ENCODE results near the gene KCNK16. TPM values are rescaled to one million over a fixed set of nuclear protein-coding genes. Genes with fewer than 3 reads are reported as not detected.

Gene KCNK16
- total and polyA plus RNA-seq, 2 of the 8 experiments (the other 6 are each of a cell fraction or from before 2014, with no cell fraction given): not detected

GRCh38 chr6:39363280-39363679 is 40.8 kb upstream of the KCNK16 start (continued):
- TF ChIP-seq CTCF (IDR thresholded peaks at IDR 0.05; ENCODE audit: control extremely low read depth in 1 of 3, insufficient read depth in 1 of 3, low read depth in 1 of 3, low read length in 3 of 3): no peak
- TF ChIP-seq E2F6 (IDR thresholded peaks at IDR 0.05): no peak
- no peak for TF ChIP-seq CREB1 (IDR thresholded peaks at IDR 0.05)
- TF ChIP-seq PHF8 (conservative IDR thresholded peaks at IDR 0.05; ENCODE audit: low read depth, low read length): no peak
- TF ChIP-seq BACH1 (IDR thresholded peaks at IDR 0.05; ENCODE audit: low read length): no peak
- no peak for TF ChIP-seq MAX (IDR thresholded peaks at IDR 0.05)
- TF ChIP-seq BRCA1 (IDR thresholded peaks at IDR 0.05; ENCODE audit: low read depth, low read length): no peak
